HG02970 (cell line): ENCODE results near the gene ZFHX3.
A peak's percentile ranks its signal among the peaks of the same experiment; 100 is the strongest.

ENCODE experiments used
- ATAC-seq: cut with Tn5 transposase; IDR thresholded peaks from one replicate; pipeline ENCODE4 v1.9.1; 2021; ENCODE audit warnings: mild to moderate bottlenecking, moderate library complexity, moderate number of reproducible peaks; ENCODE audit not compliant: unreplicated experiment, low FRiP score

Gene ZFHX3

GRCh38 chr16:73057291-73058210 lies 9.6 kb upstream of the ZFHX3 start:
- ATAC-seq, result peak; percentile 41

- no peak for ATAC-seq
These were observed 9.0 kb upstream of the ZFHX3 start for GRCh38 chr16:73056921-73057290.

GRCh38 chr16:73056448-73056847 lies 8.5 kb upstream of the ZFHX3 start:
- ATAC-seq, result no peak

GRCh38 chr16:73054813-73055482 lies 7.0 kb upstream of the ZFHX3 start:
- ATAC-seq, result no peak

GRCh38 chr16:73054498-73054812 lies 6.5 kb upstream of the ZFHX3 start:
- ATAC-seq, result no peak

GRCh38 chr16:73054125-73054484 lies 6.2 kb upstream of the ZFHX3 start:
- ATAC-seq, result no peak

- ATAC-seq, result no peak
These were observed 5.6 kb upstream of the ZFHX3 start for GRCh38 chr16:73053364-73054124.

GRCh38 chr16:73053038-73053363 lies 5.1 kb upstream of the ZFHX3 start:
- ATAC-seq, result no peak

GRCh38 chr16:73052576-73052975 lies 4.6 kb upstream of the ZFHX3 start:
- ATAC-seq, result no peak

GRCh38 chr16:73051961-73052360 lies 4.0 kb upstream of the ZFHX3 start:
- ATAC-seq, result no peak

- no peak for ATAC-seq
These were observed 3.3 kb upstream of the ZFHX3 start for GRCh38 chr16:73051226-73051625.

- ATAC-seq, result no peak
These were observed 2.5 kb upstream of the ZFHX3 start for GRCh38 chr16:73050201-73051099.

GRCh38 chr16:73049511-73049910 lies 1.6 kb upstream of the ZFHX3 start:
- ATAC-seq, result no peak

GRCh38 chr16:73049091-73049490 lies 1.2 kb upstream of the ZFHX3 start:
- ATAC-seq, result no peak

- ATAC-seq, result peak; percentile 1
These were observed 558 bp upstream of the ZFHX3 start for GRCh38 chr16:73048292-73049080.

GRCh38 chr16:73047221-73047535 lies 750 bp downstream of the ZFHX3 start:
- ATAC-seq, result no peak

GRCh38 chr16:73046849-73047214 lies 1.1 kb downstream of the ZFHX3 start:
- no peak for ATAC-seq

GRCh38 chr16:73046202-73046848 lies 1.6 kb downstream of the ZFHX3 start:
- ATAC-seq, result no peak

GRCh38 chr16:73043828-73044467 lies 4.0 kb downstream of the ZFHX3 start:
- ATAC-seq, result no peak
